Gastroesophageal sphincter (tissue), 3 donors: ENCODE results near the gene NOC3L.

Experiments used
- POLR2A ChIP-seq, 2 donors: fragments of 450-650 bp; IDR thresholded peaks; one replicate each; pipeline ENCODE4 v1.6.1; 2017; ENCODE audit warnings: antibody characterized with exemption in 2 of 2, mild to moderate bottlenecking in 2 of 2, moderate library complexity in 1 of 2
- TF ChIP-seq, protein P1 (sequence below), 4 experiments: fragments of 200-600 bp in 2 of 4; fragments of 450-650 bp in 2 of 4; sonication (generic) in 1 of 4; IDR thresholded peaks; one replicate each; pipeline ENCODE4 v1.5.1; 2017 to 2019; ENCODE audit warnings: antibody characterized with exemption in 4 of 4, mild to moderate bottlenecking in 2 of 4, moderate library complexity in 2 of 4

DNA sequence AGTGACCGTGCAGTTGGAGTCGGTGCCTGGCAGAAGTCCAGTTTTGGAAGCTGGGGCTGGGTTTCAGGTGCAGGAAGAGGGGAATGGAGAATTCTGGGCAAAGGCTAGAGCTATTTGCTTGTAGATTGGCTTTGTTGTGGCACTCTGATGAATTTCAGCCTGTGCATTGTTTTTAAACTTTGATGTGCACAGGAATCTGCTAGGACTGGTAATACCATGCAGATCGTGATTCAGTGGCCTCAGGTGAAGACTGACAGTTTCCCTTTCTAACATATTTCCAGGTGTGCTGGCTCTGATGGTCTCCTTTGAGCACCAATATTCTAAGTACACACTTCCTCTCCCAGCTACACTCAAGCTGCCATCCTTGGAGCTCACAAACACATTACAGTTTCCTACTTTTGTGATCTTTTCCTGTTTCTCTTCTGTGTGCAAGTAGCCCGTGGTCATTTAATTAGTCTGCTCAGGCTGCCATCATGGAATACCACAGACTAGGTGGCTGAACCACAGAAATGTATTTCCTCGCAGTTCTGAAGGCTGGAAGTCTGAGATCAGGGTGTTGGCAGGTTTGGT lies 55.6 kb downstream of the NOC3L start:
- TF ChIP-seq, protein P1, sequence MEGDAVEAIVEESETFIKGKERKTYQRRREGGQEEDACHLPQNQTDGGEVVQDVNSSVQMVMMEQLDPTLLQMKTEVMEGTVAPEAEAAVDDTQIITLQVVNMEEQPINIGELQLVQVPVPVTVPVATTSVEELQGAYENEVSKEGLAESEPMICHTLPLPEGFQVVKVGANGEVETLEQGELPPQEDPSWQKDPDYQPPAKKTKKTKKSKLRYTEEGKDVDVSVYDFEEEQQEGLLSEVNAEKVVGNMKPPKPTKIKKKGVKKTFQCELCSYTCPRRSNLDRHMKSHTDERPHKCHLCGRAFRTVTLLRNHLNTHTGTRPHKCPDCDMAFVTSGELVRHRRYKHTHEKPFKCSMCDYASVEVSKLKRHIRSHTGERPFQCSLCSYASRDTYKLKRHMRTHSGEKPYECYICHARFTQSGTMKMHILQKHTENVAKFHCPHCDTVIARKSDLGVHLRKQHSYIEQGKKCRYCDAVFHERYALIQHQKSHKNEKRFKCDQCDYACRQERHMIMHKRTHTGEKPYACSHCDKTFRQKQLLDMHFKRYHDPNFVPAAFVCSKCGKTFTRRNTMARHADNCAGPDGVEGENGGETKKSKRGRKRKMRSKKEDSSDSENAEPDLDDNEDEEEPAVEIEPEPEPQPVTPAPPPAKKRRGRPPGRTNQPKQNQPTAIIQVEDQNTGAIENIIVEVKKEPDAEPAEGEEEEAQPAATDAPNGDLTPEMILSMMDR (IDR thresholded peaks at IDR 0.05): no peak
- no peak for TF ChIP-seq POLR2A (IDR thresholded peaks at IDR 0.05)
